DND-41 (cell line): ENCODE data around the gene ZNF805.
"Not testable (repeated sequence)": the region's sequence is repeated elsewhere in the genome, so short reads cannot be mapped to it uniquely, and the experiment has no call there.

ENCODE experiments used
- ATAC-seq: fragments of 200-7000 bp; cut with Tn5 transposase; 3 replicates; pipeline ENCODE4 v1.9.1; 2021; ENCODE audit warnings: low read depth; ENCODE audit not compliant: insufficient read depth
- DNase-seq: peaks from one replicate; pipeline ENCODE4 v3.0.0-alpha.2; 2020
- H2AFZ ChIP-seq: 2 replicates; pipeline ENCODE4 v1.6.0; 2012; ENCODE audit warnings: low read depth, low read length
- H3K27ac ChIP-seq: 2 replicates; pipeline ENCODE4 v1.5.1; 2012; ENCODE audit warnings: low read length, inconsistent platforms
- H3K27me3 ChIP-seq: fragments of 200-600 bp; sonication (generic); 2 replicates; pipeline ENCODE4 v1.6.0; 2012; ENCODE audit warnings: low read length, mild to moderate bottlenecking, inconsistent platforms; ENCODE audit not compliant: insufficient read depth, poor library complexity
- H3K36me3 ChIP-seq: 2 replicates; pipeline ENCODE4 v1.5.1; 2012; ENCODE audit warnings: low read length, inconsistent platforms; ENCODE audit not compliant: insufficient read depth
- H3K4me1 ChIP-seq: 2 replicates; pipeline ENCODE4 v1.5.1; 2012; ENCODE audit warnings: mild to moderate bottlenecking, low read length; ENCODE audit not compliant: insufficient read depth
- H3K4me2 ChIP-seq: 2 replicates; pipeline ENCODE4 v1.6.0; 2012; ENCODE audit warnings: mild to moderate bottlenecking, moderate library complexity, low read length, inconsistent platforms; ENCODE audit not compliant: insufficient read depth
- H3K4me3 ChIP-seq, 2 experiments: fragments of 200-600 bp in 1 of 2; shearing (Covaris generic) in 1 of 2; 2 replicates each; pipeline ENCODE4 v1.5.1; 2012 to 2016; ENCODE audit warnings: inconsistent platforms in 2 of 2, low read length in 2 of 2, mild to moderate bottlenecking in 2 of 2, low read depth in 1 of 2, moderate library complexity in 1 of 2
- H3K79me2 ChIP-seq: 2 replicates; pipeline ENCODE4 v1.6.0; 2012; ENCODE audit warnings: low read length, inconsistent platforms; ENCODE audit not compliant: insufficient read depth
- H3K9ac ChIP-seq: 2 replicates; pipeline ENCODE4 v1.6.0; 2012; ENCODE audit warnings: low read depth, mild to moderate bottlenecking, inconsistent platforms, low read length, moderate library complexity
- H3K9me3 ChIP-seq: 2 replicates; pipeline ENCODE4 v1.5.1; 2012; ENCODE audit warnings: low read length, moderate library complexity, mild to moderate bottlenecking, inconsistent platforms; ENCODE audit not compliant: insufficient read depth, severe bottlenecking
- H4K20me1 ChIP-seq: 2 replicates; pipeline ENCODE4 v1.6.0; 2012; ENCODE audit warnings: low read length; ENCODE audit not compliant: insufficient read depth
- CTCF ChIP-seq: IDR thresholded peaks from 2 replicates; pipeline ENCODE4 v1.5.1; 2012; ENCODE audit warnings: borderline replicate concordance, low read length, moderate library complexity, mild to moderate bottlenecking; ENCODE audit not compliant: poor library complexity, severe bottlenecking; ENCODE audit errors: extremely low read depth
- EZH2 ChIP-seq: IDR thresholded peaks from 3 replicates; pipeline ENCODE4 v1.6.1; 2012; ENCODE audit warnings: borderline replicate concordance, low read depth, mild to moderate bottlenecking, moderate library complexity, low read length, inconsistent platforms; ENCODE audit not compliant: severe bottlenecking

The ZNF805 gene

GRCh38 chr19:57192993-57193392 lies 47.4 kb upstream of the ZNF805 start:
- no peak for DNase-seq
- ATAC-seq: no peak
- H3K4me1 ChIP-seq: peaks cover 26% of the 10 kb centered on the region
- H2AFZ ChIP-seq: no peak overlapping the region
- H3K4me2 ChIP-seq: peak overlapping the region; percentile 95
- H3K9ac ChIP-seq: peak overlapping the region; percentile 89; the same call in 1 of the 2 replicates
- H3K9me3 ChIP-seq: peaks cover 23% of the 10 kb centered on the region
- H3K36me3 ChIP-seq: peaks cover 66% of the 10 kb centered on the region
- H4K20me1 ChIP-seq: peaks cover 12% of the 10 kb centered on the region; the same call in 1 of the 2 replicates
- no peak overlapping the region for H3K27ac ChIP-seq
- peaks cover 38% of the 10 kb centered on the region for H3K79me2 ChIP-seq
- H3K4me3 ChIP-seq: peak overlapping the region in 1 of 2 experiments; percentile 99; a peak in 2 of 4 replicates
- no peak for TF ChIP-seq EZH2
- TF ChIP-seq CTCF: no peak
- no peaks in the 10 kb centered on the region for H3K27me3 ChIP-seq

GRCh38 chr19:57197874-57198273 lies 42.6 kb upstream of the ZNF805 start:
- not testable (repeated sequence) for H3K4me2 ChIP-seq, H4K20me1 ChIP-seq, H3K27ac ChIP-seq, H2AFZ ChIP-seq, H3K27me3 ChIP-seq, ATAC-seq, H3K4me3 ChIP-seq, H3K9me3 ChIP-seq, H3K4me1 ChIP-seq, DNase-seq, H3K9ac ChIP-seq
- peaks cover 93% of the 10 kb centered on the region for H3K36me3 ChIP-seq
- peaks cover 48% of the 10 kb centered on the region for H3K79me2 ChIP-seq

GRCh38 chr19:57202160-57202559 lies 38.3 kb upstream of the ZNF805 start:
- H2AFZ ChIP-seq: no peak overlapping the region
- H3K79me2 ChIP-seq: peaks cover 50% of the 10 kb centered on the region
- ATAC-seq (no peak), DNase-seq (no peak)
- no peaks in the 10 kb centered on the region for H3K4me1 ChIP-seq
- no peaks in the 10 kb centered on the region for H3K27me3 ChIP-seq
- no peak overlapping the region for H3K27ac ChIP-seq
- H3K4me2 ChIP-seq: no peak overlapping the region
- peaks cover 20% of the 10 kb centered on the region; the same call in 1 of the 2 replicates for H4K20me1 ChIP-seq
- no peak overlapping the region for H3K9ac ChIP-seq
- H3K36me3 ChIP-seq: peaks cover 82% of the 10 kb centered on the region
- no peak overlapping the region for H3K4me3 ChIP-seq
- no peaks in the 10 kb centered on the region for H3K9me3 ChIP-seq
- TF ChIP-seq EZH2 (no peak), CTCF (no peak)

GRCh38 chr19:57210381-57210780 lies 30.1 kb upstream of the ZNF805 start:
- H2AFZ ChIP-seq: no peak overlapping the region
- TF ChIP-seq EZH2: no peak
- TF ChIP-seq CTCF: no peak
- H3K9ac ChIP-seq: no peak overlapping the region
- H3K9me3 ChIP-seq: no peaks in the 10 kb centered on the region
- H3K4me2 ChIP-seq: no peak overlapping the region
- peaks cover 70% of the 10 kb centered on the region for H3K36me3 ChIP-seq
- DNase-seq (no peak), ATAC-seq (no peak)
- no peaks in the 10 kb centered on the region for H3K4me1 ChIP-seq
- no peak overlapping the region for H3K4me3 ChIP-seq
- peaks cover 20% of the 10 kb centered on the region; the same call in 1 of the 2 replicates for H4K20me1 ChIP-seq
- peaks cover 23% of the 10 kb centered on the region; the same call in 1 of the 2 replicates for H3K79me2 ChIP-seq
- no peak overlapping the region for H3K27ac ChIP-seq
- H3K27me3 ChIP-seq: no peaks in the 10 kb centered on the region
